Panc1 (cell line): ENCODE data around the gene NR2C1. TPM values are rescaled to one million over a fixed set of nuclear protein-coding genes. Genes with fewer than 3 reads are reported as not detected.

Experiments used
- ATAC-seq: fragments of 200-7000 bp; cut with Tn5 transposase; 2 replicates; pipeline ENCODE4 v1.9.1; 2020; ENCODE audit warnings: mild to moderate bottlenecking, moderate library complexity
- BruUV-seq: library from RNA; stranded (reverse); fragments of 400-500 nt; replicated peaks from 2 replicates; lab custom pipeline; 2021; lab: Mats Ljungman, UMichigan
- CTCF ChIA-PET: fragments of 300-600 bp; sonication (Branson Sonifier 250); formaldehyde crosslinking; loops from one replicate; lab custom pipeline; 2022; ENCODE audit warnings: antibody characterized with exemption; lab: Charles Lee
- POLR2A ChIA-PET: fragments of 300-600 bp; sonication (Branson Sonifier 250); formaldehyde crosslinking; loops from one replicate; lab custom pipeline; 2022; ENCODE audit warnings: antibody characterized with exemption; lab: Charles Lee
- DNase-seq: peaks from one replicate; pipeline ENCODE4 v3.0.0-alpha.2; 2010; ENCODE audit warnings: low read depth, low spot score
- H3K27ac ChIP-seq: 2 replicates; pipeline ENCODE4 v1.5.1; 2011; ENCODE audit warnings: mild to moderate bottlenecking, low read length, inconsistent platforms
- H3K27me3 ChIP-seq: fragments of 200-500 bp; sonication (Bioruptor generic); 2 replicates; pipeline ENCODE4 v1.6.0; 2014; ENCODE audit warnings: low read length, inconsistent platforms; ENCODE audit not compliant: control insufficient read depth, insufficient read depth
- H3K36me3 ChIP-seq: fragments of 200-500 bp; sonication (Bioruptor generic); 2 replicates; pipeline ENCODE4 v1.5.1; 2014; ENCODE audit warnings: inconsistent platforms, mild to moderate bottlenecking, low read length, moderate library complexity; ENCODE audit not compliant: control insufficient read depth, insufficient read depth
- H3K4me1 ChIP-seq: 2 replicates; pipeline ENCODE4 v1.5.1; 2011; ENCODE audit warnings: inconsistent platforms, mild to moderate bottlenecking, low read length, moderate library complexity; ENCODE audit not compliant: control insufficient read depth, insufficient read depth
- H3K4me3 ChIP-seq, 2 experiments: 2 replicates each; pipeline ENCODE4 v1.5.1; 2011 to 2012; ENCODE audit warnings: low read depth in 2 of 2, low read length in 2 of 2, mild to moderate bottlenecking in 2 of 2, inconsistent platforms in 1 of 2, moderate library complexity in 1 of 2
- H3K9me3 ChIP-seq: fragments of 200-500 bp; sonication (Bioruptor generic); 2 replicates; pipeline ENCODE4 v1.5.1; 2014; ENCODE audit warnings: low read depth, mild to moderate bottlenecking, inconsistent platforms, low read length, moderate library complexity; ENCODE audit not compliant: control insufficient read depth, insufficient read depth
- CTCF ChIP-seq: fragments of 450-650 bp; IDR thresholded peaks from 2 replicates; pipeline ENCODE4 v1.5.1; 2017; ENCODE audit warnings: mild to moderate bottlenecking
- POLR2AphosphoS5 ChIP-seq: IDR thresholded peaks from 2 replicates; pipeline ENCODE4 v1.6.1; 2012; ENCODE audit warnings: mild to moderate bottlenecking, low read depth, low read length, moderate library complexity
- SIN3A ChIP-seq: IDR thresholded peaks from 2 replicates; pipeline ENCODE4 v1.6.1; 2012; ENCODE audit warnings: low read depth, mild to moderate bottlenecking, low read length, moderate library complexity, borderline replicate concordance; ENCODE audit not compliant: insufficient read depth
- TCF7L2 ChIP-seq: IDR thresholded peaks from 2 replicates; pipeline ENCODE4 v1.6.1; 2011; ENCODE audit warnings: mild to moderate bottlenecking, low read depth, low read length, inconsistent platforms
- in situ Hi-C: cut with HindIII; loops from 2 replicates; pipeline ENCODE4 v1.10.0; 2016; ENCODE audit warnings: low sequenced_read_pairs, low pct_unique_long_range_greater_than_20kb
- intact Hi-C: fragments of 100-400 bp; cut with micrococcal nuclease; formaldehyde crosslinking; loops from one replicate; pipeline ENCODE4 v1.10.0; 2022; ENCODE audit not compliant: unreplicated experiment
- total RNA-seq: library from RNA; stranded (reverse); gene quantifications from one replicate; pipeline ENCODE4 v1.2.1, GENCODE V29; 2021; ENCODE audit not compliant: unreplicated experiment
- TF ChIP-seq, protein P1 (sequence below), 2 experiments: IDR thresholded peaks; 2 replicates each; pipeline ENCODE4 v1.6.1; 2011 to 2012; ENCODE audit warnings: low read depth in 2 of 2, control low read depth in 1 of 2, low read length in 1 of 2, mild to moderate bottlenecking in 1 of 2, moderate library complexity in 1 of 2; ENCODE audit not compliant: insufficient read depth in 1 of 2

Gene NR2C1
- total RNA-seq, 1 experiment from 2014 or later, result 84.6 TPM

DNA sequence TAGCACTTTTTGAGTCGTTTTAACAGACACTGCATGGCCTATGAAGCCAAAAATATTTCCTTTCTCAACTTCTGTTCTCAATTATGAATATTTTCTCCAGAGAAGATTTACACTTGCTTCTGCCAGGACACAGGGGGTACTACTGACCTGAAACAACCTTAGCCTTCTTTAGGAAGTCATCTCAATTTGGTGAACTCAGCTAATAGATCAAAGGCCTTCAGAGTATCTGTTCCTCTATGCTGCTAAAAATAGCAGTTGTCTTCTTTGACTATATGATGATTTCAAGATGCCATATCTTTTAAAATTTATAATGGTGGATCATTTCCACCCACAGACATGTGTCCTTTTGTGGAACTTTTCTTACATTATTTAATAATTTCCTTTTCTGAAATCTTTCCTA, 55.9 kb downstream of the NR2C1 start:
- no TSS peak for BruUV-seq
- intact Hi-C loops, result no loop called here
- ChIA-PET POLR2A (no interaction called here), CTCF (no interaction called here)
- Histone ChIP-seq H3K36me3 (peaks cover 3% of the 10 kb centered on the region; the same call in 1 of the 2 replicates), H3K4me1 (no peaks in the 10 kb centered on the region), H3K27me3 (no peaks in the 10 kb centered on the region), H3K27ac (no peak overlapping the region), H3K9me3 (no peaks in the 10 kb centered on the region), H3K4me3 (no peak overlapping the region)
- no peak for TF ChIP-seq SIN3A
- in situ Hi-C loops, result no loop called here
- ATAC-seq (no peak), DNase-seq (no peak)

DNA sequence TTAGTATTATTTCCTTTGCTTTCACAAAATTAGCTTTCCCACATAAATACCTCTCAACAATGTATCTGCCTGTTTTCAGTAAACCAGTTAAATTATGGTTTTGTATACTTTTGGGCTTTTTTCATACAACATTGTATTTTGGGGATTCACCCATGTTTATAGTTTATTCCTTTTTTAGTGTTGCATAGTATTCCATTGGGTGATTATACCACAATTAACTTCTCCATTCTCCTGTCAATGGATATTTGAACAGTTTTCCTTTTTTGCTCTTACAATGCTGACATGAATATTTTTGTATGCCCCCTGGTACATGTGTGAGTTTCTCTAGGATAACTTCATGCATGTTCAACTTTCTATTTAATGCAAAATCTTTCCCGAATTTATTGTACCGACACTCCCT, 57.3 kb downstream of the NR2C1 start:
- Histone ChIP-seq H3K4me3 (no peak overlapping the region), H3K36me3 (peaks cover 3% of the 10 kb centered on the region; the same call in 1 of the 2 replicates), H3K27me3 (no peaks in the 10 kb centered on the region), H3K9me3 (no peaks in the 10 kb centered on the region), H3K27ac (no peak overlapping the region), H3K4me1 (no peaks in the 10 kb centered on the region)
- in situ Hi-C loops (no loop called here), intact Hi-C loops (no loop called here)
- no peak for DNase-seq
- ChIA-PET CTCF (no interaction called here), POLR2A (no interaction called here)
- ATAC-seq, result no peak
- no TSS peak for BruUV-seq
- TF ChIP-seq, protein P1, sequence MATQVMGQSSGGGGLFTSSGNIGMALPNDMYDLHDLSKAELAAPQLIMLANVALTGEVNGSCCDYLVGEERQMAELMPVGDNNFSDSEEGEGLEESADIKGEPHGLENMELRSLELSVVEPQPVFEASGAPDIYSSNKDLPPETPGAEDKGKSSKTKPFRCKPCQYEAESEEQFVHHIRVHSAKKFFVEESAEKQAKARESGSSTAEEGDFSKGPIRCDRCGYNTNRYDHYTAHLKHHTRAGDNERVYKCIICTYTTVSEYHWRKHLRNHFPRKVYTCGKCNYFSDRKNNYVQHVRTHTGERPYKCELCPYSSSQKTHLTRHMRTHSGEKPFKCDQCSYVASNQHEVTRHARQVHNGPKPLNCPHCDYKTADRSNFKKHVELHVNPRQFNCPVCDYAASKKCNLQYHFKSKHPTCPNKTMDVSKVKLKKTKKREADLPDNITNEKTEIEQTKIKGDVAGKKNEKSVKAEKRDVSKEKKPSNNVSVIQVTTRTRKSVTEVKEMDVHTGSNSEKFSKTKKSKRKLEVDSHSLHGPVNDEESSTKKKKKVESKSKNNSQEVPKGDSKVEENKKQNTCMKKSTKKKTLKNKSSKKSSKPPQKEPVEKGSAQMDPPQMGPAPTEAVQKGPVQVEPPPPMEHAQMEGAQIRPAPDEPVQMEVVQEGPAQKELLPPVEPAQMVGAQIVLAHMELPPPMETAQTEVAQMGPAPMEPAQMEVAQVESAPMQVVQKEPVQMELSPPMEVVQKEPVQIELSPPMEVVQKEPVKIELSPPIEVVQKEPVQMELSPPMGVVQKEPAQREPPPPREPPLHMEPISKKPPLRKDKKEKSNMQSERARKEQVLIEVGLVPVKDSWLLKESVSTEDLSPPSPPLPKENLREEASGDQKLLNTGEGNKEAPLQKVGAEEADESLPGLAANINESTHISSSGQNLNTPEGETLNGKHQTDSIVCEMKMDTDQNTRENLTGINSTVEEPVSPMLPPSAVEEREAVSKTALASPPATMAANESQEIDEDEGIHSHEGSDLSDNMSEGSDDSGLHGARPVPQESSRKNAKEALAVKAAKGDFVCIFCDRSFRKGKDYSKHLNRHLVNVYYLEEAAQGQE (IDR thresholded peaks at IDR 0.05; ENCODE audit: insufficient read depth in 1 of 2, low read depth in 2 of 2, low read length in 1 of 2), result no peak
- no peak for TF ChIP-seq SIN3A
- TF ChIP-seq POLR2AphosphoS5, result no peak
- TF ChIP-seq TCF7L2, result no peak
- TF ChIP-seq CTCF, result no peak

GRCh38 chr12:95014554-95014953, 58.9 kb downstream of the NR2C1 start:
- H3K4me1 ChIP-seq, result no peaks in the 10 kb centered on the region
- H3K4me3 ChIP-seq, result no peak overlapping the region
- H3K27me3 ChIP-seq, result no peaks in the 10 kb centered on the region
- no peak for TF ChIP-seq CTCF
- no peak for TF ChIP-seq POLR2AphosphoS5
- TF ChIP-seq TCF7L2, result no peak
- no peak for TF ChIP-seq SIN3A
- TF ChIP-seq, protein P1 (IDR thresholded peaks at IDR 0.05; ENCODE audit: insufficient read depth in 1 of 2, low read depth in 2 of 2, low read length in 1 of 2), result no peak
- POLR2A ChIA-PET, result interaction anchor here (0.6 kb wide), 1 partner anchor 370 kb away, joined by 5 read pairs; no protein-coding TSS in a partner anchor
- no peaks in the 10 kb centered on the region for H3K9me3 ChIP-seq
- in situ Hi-C loops (no loop called here), intact Hi-C loops (no loop called here)
- DNase-seq (no peak), ATAC-seq (no peak)
- CTCF ChIA-PET, result interaction anchor here (0.6 kb wide), 1 partner anchor 11 kb away, joined by 12 read pairs; no protein-coding TSS in a partner anchor
- BruUV-seq, result no TSS peak
- H3K36me3 ChIP-seq, result no peaks in the 10 kb centered on the region
- H3K27ac ChIP-seq, result no peak overlapping the region
